NOMO-1 treated with dmso at 0.1 percent for 144 hours (cell line): Measurements from ENCODE around the gene CDCA4.
A peak's percentile ranks its signal among the peaks of the same experiment; 100 is the strongest.
"Not testable (repeated sequence)": the region's sequence is repeated elsewhere in the genome, so short reads cannot be mapped to it uniquely, and the experiment has no call there.

Source experiments
- DNase-seq: peaks from one replicate; lab custom pipeline; 2025; ENCODE audit not compliant: unreplicated experiment; lab: John Stamatoyannopoulos, UW

The CDCA4 gene

DNA sequence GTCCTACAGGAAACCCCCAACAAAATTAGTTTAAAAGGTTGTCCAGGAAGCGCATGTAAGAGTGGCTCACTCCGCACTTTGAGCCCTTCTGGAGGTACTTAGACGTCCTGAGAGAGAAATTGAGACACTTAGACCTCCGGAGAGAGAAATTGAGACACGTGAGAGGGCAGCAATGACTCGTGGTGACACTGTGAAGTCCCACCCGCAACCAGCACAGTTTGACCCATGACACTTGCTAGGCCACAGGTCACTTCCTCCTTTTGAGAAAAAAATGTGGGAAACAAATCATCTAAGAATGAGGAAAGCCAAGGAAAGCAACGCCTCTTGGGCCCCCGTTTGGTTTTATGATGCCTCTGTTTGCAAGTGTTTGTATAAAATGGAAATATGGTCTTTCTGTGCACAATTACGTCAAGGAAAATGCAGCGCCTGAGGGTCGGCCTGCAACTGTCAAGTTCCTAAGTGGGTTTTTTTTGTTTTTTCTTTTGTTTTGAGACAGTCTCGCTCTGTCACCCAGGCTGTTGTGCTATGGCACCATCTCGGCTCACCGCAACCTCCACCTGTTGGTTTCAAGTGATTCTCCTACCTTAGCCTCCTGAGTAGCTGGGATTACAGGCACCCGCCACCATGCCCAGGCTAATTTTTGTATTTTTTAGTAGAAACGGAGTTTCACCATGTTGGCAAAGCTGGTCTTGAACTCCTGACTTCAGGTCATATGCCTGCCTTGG is 13.6 kb upstream of the CDCA4 start:
- no peak for DNase-seq

DNA sequence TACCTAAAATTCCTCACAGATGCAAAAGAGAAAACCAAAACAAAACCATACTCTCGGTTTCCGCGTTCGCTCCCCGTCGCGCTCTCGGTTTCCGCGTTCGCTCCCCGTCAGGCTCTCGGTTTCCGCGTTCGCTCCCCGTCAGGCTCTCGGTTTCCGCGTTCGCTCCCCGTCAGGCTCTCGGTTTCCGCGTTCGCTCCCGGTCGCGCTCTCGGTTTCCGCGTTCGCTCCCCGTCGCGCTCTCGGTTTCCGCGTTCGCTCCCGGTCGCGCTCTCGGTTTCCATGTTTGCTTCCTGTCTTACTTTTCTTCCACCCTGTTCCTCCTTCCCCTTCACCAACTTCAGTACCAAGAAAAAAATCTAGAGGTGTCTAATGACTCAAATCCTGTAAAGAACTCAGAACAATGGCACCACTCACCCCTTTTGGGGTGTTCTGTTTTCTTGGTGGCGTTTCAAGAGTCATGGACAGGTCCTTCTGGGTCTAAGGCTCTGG is 12.6 kb upstream of the CDCA4 start:
- not testable (repeated sequence) for DNase-seq

DNA sequence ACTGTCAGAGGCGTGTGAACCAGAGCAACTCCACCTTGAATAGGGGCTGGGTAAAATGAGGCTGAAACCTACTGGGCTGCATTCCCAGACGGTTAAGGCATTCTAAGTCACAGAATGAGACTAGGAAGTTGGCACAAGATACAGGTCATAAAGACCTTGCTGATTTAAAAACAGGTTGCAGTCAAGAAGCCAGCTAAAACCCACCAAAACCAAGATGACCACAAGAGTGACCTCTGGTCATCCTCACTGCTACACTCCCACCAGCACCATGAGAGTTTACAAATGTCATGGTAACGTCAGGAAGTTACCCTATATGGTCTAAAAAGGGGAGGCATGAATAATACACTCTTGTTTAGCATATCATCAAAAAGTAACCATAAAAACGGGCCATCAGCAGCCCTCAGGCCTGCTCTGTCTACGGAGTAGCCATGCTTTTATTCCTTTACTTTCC is 11.6 kb upstream of the CDCA4 start:
- not testable (repeated sequence) for DNase-seq

DNA sequence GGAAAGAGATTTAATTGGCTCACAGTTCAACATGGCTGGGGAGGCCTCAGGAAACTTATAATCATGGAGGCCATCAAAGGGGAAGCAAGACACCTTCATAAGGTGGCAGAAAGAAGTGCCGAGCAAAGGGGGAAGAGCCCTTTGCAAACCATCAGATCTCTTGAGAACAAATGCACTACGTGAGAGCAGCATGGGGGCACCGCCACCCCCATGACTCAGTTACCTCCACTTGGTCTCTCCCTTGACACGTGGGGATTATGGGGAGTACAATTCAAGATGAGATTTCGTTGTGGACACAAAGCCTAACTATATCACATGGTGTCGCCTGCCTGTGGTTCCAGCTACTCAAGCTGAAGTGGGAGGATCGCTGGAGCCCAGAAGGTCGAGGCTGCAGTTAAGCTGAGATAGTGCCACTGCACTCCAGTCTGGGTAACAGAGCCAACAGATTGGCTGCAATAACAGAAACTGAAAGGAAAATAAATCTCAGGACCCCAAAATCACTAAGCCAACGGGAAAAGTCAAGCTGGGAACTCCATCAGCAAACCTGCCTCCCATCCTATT is 10.0 kb upstream of the CDCA4 start:
- no peak for DNase-seq

DNA sequence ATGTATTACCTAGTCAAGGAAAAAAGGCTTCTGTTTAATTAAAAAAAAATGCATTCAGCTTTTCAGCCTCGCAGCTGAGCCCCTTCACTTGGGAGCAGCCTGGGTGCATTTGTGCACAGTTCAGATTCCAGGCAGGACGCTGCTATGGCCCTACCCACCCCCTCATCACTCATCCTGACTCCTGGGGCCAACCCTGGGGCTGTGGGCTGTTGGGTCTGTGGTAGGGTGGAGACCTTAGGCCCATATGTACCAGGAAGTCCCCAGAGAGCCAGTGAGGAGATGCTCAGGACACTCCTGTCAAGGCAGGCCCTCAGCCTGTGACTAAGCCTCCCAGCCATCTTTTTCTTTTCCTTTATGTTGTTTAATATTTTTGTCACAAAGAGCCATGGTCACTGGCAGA is 9.3 kb upstream of the CDCA4 start:
- DNase-seq = no peak

DNA sequence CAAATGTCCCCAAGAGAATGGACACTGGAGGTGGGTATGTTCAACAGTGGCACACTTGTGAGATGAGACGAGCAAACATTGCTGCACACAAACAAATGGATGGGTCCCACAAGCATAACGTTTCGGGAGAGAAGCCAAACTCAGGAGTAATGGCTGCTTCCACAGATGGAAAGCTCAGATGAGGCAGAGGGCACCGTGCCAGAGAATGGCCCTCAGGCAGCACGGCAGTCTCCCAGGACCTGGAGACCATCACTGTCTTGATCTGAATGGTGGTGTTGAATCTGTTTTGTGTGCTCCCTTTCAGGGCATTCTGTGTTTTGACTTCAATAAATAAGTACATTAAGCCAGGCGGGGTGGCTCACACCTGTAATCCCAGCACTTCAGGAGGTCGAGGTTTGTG is 8.5 kb upstream of the CDCA4 start:
- no peak for DNase-seq

DNA sequence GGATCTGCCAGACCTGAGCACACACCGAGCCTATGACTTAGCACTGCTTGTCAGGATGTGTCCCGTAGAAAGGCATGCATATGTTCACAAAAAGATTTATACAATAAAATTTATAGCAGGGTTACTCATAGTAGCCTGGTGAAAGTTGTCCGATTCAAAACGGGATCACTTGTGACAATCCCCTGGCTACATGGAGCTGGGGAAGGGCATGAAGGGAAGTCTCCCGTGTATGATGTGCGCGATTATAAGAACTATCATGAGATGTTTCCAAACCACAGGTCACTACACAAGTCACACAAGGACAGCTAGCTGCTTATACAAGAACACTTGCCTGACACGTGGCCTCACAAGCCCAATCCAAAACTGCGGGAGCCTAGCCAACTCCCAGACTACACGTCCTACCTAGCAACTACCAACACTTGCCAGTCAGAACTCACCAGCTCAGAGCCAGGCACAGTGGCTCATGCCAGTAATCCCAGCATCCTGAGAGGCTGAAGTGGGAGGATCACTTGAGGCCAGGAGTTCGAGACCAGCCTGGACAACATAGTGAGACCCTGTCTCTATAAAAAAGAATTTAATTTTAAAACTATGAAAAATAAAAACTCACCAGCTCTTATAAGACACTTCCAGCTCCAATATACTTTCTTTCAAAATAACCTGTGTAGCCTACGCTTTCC is 7.5 kb upstream of the CDCA4 start:
- no peak for DNase-seq

DNA sequence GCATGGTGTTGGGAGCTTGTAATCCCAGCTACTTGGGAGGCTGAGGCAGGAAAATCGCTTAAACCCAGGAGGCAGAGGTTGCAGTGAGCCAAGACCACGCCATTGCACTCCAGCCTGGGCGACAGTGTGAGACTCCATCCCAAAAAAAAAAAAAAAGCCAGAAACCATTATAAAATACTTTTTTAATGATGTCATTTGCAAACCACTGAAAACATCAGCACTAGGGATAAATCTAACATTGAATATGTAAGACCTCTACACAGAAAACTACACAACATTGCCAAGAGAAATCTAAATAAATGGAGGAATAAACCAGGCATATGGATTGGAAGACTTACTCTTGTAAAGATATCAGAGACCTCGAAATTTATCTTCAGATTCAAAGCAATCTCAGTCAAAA is 6.8 kb upstream of the CDCA4 start:
- DNase-seq = not testable (repeated sequence)

DNA sequence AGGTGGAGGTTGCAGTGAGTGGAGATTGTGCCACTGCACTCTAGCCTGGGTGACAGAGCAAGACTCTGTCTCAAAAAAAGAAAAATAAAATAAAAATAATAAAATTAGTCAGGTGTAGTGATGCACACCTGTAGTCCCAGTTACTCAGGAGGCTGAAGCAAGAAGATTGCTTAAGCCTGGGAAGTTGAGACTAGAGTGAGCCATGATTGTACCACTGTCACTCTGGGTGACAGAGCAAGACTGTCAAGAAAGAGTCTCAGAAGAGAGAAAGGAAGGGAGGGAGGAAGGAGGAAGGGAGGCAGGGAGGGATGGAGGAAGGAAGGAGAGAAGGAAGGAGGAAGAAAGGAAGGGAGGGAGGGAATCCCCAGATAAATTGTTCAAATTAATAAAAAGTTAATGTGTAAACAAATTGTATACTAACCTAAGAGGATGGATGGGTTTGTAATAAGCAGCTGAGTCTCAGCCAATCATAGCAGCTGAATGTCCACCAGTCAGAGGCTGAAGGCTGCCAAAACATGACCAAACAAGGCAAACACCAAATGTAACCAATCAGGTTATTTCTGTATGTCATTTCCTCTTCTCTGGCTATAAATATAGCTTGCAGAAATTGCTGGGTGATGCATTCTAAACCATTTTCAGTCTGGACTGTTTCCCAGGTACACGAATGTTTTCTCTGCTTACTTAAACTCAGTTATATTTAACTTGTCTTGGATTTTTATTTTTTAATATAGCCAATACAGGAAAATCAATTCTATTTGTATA is 6.1 kb upstream of the CDCA4 start:
- DNase-seq = no peak

DNA sequence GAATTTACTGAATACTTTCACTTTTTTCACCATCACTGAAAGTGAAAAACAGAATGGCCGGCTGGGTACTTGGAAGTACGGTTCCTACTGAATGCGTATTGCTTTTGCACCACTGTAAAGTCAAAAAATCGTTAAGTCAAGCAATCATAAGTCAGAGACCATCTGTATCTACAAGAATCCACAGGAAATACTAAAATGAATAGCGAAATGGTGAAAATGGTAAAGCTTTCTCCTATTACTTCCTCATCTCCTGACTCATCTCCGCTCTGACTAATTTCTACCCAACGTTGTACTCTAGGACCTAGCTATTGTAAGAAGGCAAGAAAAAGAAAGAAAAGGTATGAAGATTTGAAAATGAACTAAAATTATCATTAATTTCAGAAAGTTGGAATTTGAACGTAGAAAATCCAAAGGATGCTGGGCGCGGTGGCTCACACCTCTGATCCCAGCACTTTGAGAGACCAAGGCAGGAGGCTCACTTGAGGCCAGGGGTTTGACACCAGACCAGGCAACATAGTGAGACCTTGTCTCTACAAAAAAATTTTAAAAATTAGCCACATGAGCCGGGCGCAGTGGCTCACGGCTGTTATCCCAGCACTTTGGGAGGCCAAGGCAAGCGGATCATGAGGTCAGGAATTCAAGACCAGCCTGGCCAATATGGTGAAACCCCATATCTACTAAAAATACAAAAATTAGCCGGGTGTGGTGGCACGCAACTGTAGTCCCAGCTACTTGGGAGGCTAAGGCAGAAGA is 5.3 kb upstream of the CDCA4 start:
- peak; percentile 41 for DNase-seq

DNA sequence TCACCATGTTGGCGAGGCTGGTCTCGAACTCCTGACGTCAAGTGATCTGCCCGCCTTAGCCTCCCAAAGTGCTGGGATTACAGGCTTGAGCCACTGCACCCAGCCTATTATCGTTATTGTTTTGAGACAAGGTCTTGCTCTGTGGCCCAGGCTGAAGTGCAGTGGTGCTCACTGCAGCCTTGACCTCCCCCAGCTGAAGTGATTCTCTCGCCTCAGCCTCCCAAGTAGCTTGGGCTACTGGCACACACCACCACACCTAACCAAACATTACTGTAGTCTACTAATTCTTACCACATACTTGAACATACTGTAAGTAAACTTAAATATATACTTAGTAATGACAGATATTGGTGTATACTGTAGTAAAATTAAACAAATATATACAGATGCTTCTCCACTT is 4.5 kb upstream of the CDCA4 start:
- no peak for DNase-seq

DNA sequence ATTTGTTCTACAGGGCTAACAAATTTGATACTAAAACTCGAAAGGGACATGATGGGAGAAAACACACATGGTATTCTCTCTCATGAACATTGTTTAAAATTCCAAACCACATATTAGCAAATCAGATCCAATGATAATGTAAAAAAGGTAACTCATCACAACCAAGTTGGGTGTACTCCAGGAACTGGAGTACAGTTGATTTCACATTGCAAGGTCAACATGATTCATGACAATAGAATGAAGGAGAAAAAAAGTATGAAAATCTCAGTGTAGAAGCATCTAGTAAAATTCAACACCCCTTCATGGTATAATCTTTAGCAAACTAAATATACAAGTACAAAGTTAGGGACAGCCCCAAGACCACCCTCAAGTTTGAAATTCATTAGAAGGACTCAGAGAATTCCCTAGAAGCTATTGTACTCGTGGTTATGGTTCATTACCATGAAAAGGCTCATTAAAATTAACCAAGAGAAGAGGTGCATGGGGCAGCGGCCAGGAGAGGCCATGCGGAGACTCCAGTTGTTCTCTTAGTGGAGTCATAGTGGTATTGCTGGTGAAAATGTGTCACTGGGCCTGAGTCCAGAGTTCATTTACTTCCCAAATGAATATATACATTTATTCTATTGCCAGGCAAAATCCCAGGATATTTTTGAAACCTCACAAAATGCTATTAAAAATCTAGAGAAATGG is 3.1 kb upstream of the CDCA4 start:
- no peak for DNase-seq

DNA sequence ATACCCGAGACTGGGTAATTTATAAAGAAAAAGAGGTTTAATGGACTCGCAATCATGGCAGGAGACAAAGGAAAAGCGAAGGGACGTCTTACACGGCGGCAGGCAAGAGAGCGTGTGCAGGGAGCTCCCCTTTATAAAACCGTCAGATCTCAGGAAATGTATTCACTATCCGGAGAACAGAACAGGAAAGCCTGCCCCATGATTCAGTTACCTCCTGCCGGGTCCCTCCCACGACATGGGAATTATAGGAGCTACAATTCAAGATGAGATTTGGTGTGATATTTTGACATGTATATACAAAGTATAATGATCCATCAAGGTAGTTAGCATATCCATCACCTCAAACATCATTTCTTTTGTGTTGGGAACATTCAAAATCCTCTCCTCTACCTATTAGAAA is 2.3 kb upstream of the CDCA4 start:
- DNase-seq = no peak

DNA sequence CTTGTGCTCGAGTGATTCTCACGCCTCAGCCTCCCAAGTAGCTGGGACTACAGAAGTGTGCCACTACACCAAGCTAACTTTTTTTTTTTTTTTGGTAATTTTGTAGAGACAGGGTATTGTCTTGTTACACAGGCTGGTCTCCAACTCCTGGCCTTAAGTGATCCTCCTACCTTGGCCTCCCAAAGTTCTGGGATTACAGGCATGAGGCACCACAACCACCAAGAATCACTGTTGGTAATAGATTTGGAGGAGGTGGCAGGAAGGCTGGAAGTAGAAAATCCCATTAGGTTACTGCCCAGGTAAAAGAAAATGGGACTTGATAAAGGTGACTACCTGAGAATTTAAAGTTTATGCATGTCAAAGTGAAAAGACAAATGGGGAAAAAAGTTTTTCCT is 1.4 kb upstream of the CDCA4 start:
- no peak for DNase-seq

DNA sequence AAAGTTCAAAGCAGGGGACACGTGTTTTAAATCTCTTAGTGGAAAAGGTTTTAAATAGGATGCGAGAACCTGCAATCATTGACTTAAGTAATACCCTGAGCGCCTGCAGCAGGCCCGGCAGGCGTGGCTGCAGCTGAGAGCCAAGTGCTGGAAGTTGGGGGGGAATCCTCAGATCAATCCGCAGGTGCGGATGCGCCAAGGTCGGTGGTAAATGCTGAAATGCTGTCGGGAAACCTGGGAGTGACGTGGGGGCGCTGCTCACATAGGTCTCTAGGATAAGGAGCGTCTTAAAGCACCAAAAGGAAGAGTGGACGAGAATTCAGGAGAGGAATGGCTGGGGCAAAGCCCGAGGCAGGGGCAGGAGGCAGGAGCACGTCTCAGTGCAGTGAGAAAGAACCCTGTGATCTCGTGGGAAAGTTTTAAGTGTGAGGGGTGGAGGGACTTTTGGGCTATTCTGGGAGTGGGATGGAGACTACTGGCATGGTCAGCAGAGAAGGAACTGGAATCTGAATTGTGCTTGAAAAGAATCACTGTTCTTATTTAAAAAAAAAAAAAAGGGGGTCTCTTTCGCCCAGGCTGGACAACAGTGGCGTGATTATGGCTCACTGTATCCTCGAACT is 883 bp upstream of the CDCA4 start:
- peak; percentile 25 for DNase-seq

DNA sequence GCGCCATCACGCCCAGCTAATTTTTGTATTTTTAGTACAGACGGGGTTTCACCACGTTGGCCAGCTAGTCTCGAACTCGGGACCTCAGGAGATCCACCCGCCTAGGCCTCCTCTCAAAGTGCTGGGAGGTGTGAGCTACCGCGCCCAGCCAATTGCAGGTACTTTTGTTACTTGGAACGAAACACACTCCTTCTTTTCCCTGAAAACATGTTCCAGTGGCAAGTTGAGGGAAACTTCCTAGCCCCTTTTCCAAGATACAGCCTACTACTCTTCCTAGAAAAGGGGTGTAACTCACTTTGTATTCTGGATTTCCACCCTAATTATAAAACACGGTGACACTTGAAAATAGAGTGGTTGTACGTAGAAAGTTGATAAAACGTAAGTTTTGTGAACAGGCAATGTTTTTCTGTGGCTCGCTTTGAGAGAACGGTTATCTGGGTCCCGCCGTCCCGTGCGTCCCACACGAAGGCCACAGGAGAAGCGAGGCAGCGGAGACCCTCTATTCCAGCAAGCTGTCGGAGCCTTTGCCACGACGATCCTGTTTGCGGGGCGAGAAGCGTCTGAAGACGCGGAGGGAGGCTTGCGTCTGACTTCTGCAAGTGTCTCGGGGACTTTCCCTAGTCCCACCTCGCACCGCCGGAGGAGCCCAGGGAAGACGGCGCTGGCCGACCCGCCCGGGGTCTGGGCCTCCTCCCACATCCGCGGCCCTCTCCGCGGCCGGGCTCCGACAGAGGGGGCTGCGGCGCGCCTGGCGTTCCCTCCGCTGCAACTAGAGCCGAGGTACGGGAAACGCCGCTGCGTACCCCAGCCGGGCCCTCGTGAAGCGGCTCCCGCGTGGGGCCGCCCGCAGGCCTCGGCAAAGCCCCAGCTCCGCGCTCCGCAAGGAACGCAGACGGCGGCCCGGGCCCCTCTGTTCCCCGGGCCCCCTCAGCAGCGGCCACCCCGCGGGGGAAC is 745 bp downstream of the CDCA4 start:
- no peak for DNase-seq

DNA sequence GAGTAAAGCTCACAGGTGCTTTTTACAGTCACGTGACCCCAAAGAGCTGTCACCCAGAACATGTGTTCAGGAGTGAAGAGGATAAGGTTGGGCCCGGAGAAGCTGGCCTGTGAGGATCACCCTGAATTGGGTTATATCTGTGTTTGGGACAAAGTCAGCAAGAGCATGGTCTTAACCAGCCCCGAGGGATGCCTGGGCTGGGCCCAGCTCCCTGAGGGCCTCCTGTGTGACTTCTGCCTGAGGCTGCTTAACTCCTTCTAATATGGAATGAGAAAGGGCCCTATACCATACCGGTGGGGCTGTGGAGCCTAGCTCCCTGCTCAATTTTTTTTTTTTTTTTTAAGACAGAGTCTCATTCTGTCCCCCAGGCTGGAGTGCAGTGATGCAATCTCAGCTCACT is 2.5 kb downstream of the CDCA4 start:
- no peak for DNase-seq

DNA sequence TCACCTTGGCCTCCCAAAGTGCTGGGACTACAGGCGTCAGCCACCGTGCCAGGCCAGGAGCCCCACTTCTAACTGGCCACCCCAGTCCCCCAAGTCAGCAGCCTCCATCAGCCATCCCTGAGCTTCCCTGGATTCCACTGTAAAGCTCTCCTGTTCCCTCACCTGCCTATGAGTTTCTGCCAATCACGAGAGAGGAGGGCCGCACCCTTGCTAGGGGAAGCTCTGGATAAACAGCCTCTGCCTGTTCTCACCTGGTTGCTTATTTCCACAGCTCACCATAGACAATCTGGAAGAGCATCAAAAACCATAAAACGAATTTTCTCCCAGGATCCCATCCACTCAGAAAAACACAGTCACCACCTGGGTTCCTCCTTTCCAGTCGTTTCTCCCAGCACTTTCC is 5.0 kb downstream of the CDCA4 start:
- DNase-seq = no peak

DNA sequence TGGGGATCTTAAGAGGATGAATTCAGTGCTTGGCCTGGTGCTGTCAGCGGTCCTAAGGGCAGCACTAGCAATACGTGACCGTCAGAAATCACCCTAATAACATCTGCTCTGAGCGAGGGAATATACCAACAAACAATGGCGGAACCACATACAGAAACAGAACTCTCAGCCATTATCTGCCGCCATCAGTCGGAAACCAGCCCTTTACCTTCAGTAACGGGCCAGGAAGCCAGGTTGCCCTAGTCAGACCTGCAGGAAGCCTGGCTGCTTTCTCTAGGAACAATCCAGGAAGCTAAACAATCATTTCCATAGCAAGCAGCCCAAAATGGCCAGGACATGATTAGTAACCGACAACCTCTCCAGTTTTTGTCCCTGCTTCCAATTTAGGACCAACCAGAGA is 5.6 kb downstream of the CDCA4 start:
- no peak for DNase-seq
